IPS DF 4.7 (cell line): ENCODE results near the gene FGD4.
A peak's percentile ranks its signal among the peaks of the same experiment; 100 is the strongest.

Experiments used
- DNase-seq: peaks from one replicate; pipeline ENCODE4 v3.0.0-alpha.2; 2013; ENCODE audit warnings: low spot score; ENCODE audit errors: extremely low read depth

Gene FGD4

GRCh38 chr12:32402946-32403345 is 3.6 kb downstream of the FGD4 start:
- no peak for DNase-seq

GRCh38 chr12:32407795-32408194 is 8.4 kb downstream of the FGD4 start:
- no peak for DNase-seq

DNA sequence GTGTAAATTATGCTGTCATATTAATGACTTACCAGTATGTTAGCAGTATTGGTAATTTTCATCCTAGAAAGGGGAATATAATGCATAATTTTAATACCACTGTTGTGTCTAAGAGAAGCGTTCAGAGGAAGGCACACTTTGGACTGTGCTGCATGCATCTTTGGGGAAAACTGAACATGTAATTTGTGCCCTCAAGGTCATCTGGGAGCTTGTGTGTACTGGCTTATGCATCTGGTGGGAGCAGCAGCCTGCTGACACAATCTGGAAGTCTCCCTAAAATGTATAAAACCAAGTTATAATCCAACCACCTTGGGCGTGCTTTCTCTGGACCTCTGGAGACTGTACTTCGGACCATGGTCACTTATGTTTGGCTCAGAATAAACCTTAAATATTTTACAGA is 14.1 kb downstream of the FGD4 start:
- no peak for DNase-seq

DNA sequence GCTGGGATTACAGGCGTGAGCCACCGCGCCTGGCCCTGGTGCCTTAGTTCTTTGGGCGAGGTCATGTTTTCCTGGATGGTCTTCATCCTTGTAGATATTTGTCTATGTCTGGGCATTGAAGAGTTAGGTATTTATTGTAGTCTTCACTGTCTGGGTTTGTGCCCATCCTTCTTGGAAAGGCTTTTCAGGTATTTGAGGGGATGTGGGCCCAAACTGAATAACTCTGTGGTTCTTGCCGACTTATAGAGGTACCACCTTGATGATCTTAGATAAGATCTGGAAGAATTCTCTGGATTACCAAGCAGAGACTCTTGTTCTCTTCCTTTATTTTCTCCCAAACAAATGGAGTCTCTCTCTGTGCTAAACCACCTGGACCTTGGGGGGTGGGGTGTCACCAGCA is 18.9 kb downstream of the FGD4 start:
- DNase-seq, result no peak

DNA sequence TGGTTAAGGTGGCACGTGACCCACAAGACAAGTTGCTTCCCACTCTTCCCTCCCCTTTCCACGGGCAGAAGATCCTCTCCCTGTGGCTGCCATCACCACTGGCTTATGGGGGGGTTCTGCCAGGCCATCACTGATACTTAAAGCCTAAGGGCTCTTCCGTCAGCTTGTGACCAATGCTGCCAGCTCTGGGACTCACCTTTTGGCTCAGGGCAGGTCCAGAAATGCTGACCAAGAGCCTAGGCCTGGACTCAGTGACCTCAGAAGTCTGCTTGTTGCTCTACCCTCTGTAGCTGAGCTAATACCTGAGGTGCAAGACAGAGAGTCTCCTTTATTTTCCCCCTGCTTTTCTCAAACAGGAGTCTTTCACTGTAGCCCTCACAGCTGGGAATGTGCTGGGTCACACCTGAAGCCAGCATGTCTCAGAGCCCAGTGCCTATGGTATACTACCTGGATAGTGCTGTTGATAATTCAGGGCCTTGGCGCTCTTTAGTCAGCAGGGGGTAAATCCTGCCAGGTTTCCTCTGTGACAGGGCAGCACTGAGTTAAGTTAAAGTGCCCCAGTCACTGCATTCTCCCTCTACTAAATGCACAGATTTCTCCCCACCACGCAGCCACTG is 19.7 kb downstream of the FGD4 start:
- DNase-seq, result no peak

DNA sequence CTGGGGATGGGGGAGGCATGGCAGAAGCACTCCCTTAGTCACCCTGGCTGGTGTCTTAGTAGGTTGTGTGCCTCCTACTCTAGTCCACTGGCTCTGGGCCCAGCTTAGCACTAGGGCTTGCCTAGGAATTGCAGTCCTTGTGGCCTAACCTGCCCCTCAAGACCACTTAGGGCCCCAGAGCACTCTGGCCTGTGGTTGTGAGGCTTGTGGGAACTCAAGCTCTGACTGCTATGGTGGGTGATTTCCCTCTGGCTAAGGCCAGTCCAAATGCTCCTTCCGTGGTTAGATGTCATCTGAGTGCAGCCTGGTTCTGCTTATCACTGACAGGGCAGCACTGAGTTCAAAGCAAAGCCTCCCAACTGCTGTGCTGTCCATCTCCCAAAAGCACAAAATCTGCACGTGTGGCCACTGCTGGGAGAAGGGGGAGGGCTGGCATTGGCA is 20.2 kb downstream of the FGD4 start:
- no peak for DNase-seq

GRCh38 chr12:32420356-32420755 is 21.0 kb downstream of the FGD4 start:
- DNase-seq, result no peak

DNA sequence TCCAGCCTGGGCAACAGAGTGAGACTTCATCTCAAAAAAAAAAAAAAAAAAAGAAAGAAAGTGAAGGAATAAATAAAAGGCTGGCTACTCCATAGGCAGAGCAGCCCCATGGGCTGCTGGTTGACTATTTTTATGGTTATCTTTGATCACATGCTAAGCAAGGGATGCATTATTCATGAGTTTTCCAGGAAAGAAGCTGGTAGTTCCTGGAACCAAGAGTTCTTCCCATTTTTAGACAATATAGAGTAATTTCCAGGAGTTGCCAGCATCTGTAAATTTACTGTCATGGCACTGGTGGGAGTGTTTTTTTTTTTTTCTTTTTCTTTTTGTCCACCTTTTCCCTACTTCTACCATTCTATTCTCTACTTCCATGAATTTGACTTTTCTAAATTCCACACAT is 24.2 kb downstream of the FGD4 start:
- DNase-seq, result no peak

DNA sequence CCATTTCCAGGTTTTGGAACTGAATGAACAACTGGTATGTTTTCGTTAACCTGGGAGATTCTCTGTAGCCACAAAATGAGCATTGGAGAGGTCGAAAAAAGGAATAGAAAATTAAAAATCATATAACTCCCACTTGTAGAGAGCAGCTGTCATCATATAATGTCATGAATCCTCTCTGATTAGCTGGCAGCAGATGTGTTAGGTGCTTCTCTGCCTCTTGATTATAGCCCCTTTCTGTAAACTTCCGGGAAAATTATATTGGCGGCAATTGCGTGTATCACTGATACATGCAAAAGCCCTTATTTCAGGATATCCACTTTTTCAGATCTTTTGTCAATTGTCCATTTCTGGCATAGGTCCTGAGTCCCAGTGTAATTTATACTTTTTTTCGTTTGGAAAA is 31.7 kb downstream of the FGD4 start:
- no peak for DNase-seq

DNA sequence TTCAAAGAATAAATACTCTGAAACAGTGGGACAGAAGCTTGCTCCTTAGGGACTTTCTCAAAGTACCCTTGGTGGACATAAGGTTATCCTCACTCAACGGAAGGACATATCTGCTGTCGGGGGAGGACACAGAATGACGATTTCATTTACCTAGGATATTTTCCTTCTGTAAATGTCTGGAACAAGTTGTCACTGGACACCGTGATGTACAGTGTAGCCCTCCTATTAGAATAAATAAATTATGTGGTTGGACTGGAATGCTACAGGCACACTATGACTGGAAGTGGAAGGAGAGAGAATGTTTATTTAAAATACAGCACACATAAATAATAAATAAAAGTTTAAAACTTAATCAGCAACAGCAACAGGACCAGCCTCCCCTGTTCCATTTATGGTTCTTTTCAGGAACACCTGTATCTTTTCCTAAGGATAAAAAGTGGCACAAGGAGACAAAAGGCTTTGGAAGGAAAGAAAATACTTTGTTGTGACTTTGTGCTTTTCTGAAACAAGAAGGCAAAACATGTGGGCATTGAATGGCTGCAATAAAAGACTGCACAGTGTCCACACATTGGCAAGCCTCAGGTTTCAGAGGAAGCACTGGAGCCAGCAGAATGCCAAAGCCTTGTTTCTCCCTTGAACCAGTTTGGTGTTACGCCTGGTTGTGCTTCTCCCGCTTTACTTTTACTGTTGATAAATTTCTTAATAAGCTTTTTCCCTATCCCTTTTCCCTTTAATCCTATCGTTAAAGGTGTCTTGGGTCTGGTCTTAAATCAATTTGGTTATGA is 36.8 kb downstream of the FGD4 start:
- no peak for DNase-seq

GRCh38 chr12:32437095-32437515 is 37.7 kb downstream of the FGD4 start:
- DNase-seq, result no peak

- DNase-seq, result no peak
These were observed 40.9 kb downstream of the FGD4 start for GRCh38 chr12:32440120-32440865.

GRCh38 chr12:32443491-32443890 is 44.1 kb downstream of the FGD4 start:
- DNase-seq, result no peak

- DNase-seq, result no peak
These were observed 45.5 kb downstream of the FGD4 start for GRCh38 chr12:32444895-32445294.

DNA sequence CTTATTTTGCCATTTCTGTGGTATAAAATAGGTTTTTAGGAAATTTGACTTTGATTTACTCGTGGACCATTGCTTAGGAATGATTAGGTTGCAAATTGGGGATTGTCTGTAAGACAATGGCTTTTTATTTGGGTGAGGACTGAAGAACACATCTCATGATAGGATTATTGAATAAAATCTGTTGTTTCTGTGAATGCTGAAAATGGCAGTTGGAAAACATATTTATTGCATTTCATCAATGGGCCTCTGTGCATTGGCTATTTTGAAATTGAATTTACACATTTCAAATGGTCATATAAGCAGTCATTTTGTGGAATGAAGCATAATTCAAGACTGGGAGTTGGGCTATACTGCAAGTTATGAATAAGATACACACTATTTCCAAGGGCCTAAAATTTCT is 46.0 kb downstream of the FGD4 start:
- no peak for DNase-seq

DNA sequence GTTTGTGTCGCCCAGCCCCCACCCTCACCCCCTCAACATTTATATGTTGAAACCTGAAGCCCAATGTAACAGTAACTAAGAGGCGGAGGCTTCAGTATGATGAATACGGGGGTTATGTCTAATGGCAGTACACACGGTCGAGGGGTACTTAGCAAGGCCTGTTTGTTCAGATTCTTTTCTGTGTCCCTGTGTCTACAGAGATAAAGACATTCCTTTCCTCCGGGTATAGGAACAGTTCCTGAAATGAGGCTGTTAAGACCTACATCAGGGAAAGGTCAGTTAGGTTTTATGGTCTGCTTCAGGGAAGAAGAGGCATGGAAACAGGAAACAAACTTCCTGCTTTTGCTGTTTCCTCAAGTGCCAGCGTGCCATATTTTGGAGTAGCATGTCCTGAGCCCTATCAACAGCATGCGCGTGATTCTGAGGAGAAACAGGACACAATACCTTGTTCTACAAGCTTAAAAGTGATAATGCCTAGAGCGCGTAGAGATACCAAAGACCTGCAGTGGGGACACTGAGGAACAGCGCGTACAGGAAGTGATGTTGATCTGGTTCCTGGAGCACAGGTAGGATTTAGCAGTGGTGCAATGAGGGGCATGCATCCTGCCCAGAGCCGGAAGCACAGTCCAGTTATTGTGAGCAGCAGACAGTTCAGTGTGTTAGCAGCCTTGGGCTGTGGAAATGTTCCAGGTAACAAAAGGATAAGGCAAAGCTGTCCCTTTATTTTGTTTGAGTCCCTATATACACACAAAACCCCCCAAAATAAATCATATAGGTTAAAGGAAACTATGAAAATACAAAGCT is 47.2 kb downstream of the FGD4 start:
- DNase-seq, result no peak

- DNase-seq, result no peak
These were observed 49.2 kb downstream of the FGD4 start for GRCh38 chr12:32448586-32448985.

DNA sequence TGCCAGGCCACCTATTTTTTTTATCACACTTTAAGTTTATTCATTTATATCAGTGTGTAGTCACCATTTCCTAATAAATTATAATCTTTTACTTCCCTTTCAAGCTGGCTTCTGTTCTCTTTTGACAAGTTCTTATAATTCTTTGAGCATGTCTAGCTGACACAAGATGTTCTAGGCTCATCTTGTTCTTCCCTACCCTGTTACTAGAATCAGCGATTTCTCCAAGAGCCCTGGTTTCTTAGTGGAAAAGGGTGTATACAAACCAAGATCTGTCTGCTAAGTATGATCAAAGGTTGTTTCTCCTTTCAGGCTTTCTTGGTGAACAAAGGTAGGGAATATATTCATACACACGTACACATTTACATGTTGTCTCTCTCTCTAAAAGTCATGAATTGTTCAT is 51.0 kb downstream of the FGD4 start:
- no peak for DNase-seq

- no peak for DNase-seq
These were observed 51.4 kb downstream of the FGD4 start for GRCh38 chr12:32450768-32451167.

GRCh38 chr12:32451816-32452215 is 52.5 kb downstream of the FGD4 start:
- no peak for DNase-seq

DNA sequence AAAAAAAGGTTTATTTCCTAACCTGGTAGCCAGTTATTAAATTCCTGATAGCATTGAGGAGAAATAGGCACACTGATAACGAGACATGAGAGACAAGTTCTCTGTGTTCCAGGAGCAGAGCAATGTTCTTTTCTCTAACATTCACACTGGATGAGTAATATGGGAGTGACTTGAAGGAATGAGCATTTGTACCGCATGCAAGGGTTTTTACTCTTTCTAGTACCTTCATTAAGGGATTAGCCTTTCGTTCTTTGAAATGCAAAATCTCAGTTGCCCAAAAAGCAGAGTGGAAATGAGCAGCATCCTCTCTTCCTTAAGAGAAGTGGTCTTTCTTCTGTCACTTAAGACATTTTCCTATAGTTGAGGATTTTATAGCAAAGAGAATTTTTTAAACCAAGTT is 54.7 kb downstream of the FGD4 start:
- DNase-seq, result peak; percentile 87

GRCh38 chr12:32454866-32455265 is 55.5 kb downstream of the FGD4 start:
- peak; percentile 89 for DNase-seq
